Islet precursor cell (in vitro differentiated cells): ENCODE results near the gene GCC1.

Experiments
- DNase-seq: peaks from one replicate; pipeline ENCODE4 v3.0.0-alpha.2; 2018

GCC1 gene

GRCh38 chr7:127585044-127585953 is at the start of gene GCC1:
Gene GCC1, minus strand, starts transcription at chr7:127585596. Its CDS starts 414 bp downstream, at chr7:127585182.
- DNase-seq: peak; percentile 96

DNA sequence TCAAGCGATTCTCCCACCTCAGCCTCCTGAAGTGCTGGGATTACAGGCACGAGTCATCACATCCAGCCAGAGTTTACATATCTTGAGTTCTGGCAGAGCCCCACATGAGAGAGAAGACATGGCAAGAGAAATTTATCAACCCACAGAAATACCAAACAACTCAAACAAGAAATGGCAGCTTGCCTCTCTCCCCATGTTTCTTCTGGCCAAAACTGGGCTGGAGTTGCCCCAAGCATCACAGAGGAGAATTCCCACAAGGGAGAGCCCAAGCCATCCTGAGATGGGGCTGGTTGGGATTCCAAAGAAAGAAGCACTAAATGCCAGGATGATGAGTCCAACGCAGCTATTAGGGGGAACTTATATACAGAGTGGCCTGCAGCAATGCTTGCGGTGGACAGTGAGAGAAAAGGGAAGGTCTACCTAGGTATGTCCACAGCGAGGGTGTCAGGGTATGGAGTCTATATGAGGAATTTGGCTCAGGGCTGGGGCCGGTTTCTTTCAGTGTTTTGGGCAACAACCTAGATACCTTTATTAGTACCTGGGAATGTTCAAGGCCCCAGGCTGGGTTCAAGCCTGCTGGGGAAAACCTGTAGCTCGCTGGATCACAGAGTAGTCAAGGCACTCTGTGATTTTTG is 47.0 kb upstream of the GCC1 start:
- peak; percentile 83 for DNase-seq

DNA sequence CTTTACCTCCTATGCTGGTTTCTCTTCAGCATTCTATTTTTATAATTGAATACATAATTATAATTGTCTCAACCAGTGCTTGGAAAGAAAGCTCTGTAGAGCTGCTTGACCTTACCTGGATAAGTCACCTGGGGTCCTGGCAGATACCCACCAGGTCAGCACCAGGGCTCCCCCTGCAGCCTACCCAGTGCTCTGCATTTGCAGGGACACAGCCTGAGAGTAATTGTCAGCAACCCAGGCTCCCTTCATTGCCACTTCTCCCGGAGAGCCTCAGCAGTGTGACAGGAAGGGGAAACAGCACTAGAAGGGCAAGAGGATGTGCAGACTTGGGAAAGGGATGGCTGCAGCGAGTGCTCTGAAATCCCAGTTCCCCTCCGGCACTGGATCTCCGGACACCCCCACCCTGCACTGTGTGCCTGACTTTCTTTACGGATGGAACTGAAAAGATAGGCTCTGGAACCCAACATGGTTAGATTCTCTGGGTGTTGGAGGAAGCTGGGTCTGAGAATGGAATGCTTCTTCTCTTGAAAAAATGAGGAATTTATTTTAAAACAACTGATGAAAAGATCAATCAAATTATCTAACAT is 44.0 kb upstream of the GCC1 start:
- peak; percentile 93 for DNase-seq

- DNase-seq: peak; percentile 69
These were observed 43.0 kb upstream of the GCC1 start for GRCh38 chr7:127628445-127628844.

DNA sequence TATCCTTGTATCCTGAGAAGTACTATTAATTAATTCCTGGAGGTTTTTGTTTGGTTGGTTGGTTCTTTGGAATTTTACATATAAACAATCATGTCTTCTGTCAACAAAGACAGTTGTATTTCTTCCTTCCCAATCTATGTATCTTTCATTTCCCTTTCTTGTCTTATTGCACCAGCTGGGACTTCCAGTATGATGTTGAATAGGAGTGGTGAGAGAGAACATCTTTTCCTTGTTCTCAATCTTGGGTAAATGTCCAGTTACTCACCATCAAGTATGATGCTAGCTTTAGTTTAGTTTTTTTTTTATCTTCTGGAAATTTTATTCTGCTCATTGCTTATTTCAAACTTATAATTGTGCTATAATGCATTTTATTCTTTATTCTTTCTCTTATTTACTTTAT is 39.9 kb upstream of the GCC1 start:
- no peak for DNase-seq

DNA sequence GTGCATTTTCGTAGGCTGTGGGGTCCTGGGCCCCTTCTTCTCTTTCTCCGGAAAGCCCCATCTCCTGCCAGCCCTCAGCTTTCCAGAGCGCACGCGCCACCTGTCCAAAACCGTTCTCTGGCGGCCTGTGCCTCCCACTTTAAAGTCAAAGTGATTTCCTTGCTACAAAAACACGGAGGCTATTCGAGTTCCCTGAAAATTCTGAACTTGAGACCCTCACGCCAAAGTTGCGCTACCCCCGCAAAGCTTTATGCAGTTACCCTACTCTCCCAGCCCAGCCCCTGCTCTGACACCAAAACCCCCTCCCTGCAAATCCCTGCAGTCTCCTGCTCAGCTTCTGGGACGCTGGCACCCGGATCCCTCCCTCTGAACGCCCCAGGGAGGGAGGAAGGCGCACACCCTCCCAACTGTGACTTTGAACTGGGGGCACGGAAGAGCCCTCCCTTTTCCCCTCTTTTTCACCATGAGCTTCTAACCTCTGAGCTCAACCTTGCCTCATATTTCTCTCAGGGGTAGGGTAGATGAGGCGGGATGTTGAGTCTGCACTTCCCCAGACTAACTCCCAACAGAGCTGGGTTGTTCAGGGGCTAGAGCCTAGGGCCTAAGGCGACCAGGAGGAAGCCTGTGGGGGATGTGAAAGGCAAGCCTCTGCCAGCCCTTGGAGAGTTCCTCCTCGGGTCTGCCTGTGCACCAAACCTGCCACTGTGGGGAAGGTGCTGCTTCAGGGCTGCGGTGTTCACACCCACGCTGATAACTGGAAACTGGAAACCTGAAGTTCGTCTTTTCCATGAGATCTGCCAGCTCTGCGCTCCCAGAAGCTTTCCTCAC is 35.2 kb upstream of the GCC1 start:
- DNase-seq: no peak

DNA sequence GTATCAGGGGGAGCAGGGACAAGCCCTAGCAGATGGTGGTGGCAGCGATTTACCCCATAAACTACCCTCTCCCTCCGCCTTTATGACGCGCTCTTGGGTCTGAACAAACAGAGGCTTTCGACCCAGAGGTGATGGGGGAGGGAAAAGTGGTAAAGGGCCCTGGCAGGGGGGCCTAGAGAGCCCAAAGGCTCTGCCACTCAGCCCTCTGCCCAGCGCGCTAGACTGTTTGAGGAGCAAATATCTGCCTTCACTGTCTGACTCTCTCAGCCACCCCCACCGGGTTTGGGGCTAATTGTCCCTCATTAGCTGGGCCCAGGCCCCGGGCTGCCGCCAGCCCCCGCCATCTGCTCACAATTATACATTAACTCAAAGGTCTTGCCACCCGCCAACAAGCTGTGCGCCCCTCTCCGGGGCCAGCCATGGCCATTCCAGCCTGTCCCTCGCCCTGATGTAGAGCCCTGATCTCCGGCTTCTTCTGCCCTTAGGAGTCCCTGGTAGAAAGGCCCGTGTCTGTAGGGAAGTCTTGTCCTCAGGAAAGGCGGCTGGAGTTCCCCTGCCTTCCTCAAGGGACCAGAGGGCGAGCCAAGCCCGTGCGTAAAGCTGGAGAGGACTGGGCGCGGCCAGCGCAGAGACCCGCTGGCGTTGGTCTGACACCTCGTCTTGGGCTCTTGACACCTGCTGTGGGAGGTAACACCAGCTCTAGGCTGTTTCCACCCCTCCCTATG is 34.4 kb upstream of the GCC1 start:
- DNase-seq: no peak

- no peak for DNase-seq
These were observed 33.4 kb upstream of the GCC1 start for GRCh38 chr7:127618775-127619174.

DNA sequence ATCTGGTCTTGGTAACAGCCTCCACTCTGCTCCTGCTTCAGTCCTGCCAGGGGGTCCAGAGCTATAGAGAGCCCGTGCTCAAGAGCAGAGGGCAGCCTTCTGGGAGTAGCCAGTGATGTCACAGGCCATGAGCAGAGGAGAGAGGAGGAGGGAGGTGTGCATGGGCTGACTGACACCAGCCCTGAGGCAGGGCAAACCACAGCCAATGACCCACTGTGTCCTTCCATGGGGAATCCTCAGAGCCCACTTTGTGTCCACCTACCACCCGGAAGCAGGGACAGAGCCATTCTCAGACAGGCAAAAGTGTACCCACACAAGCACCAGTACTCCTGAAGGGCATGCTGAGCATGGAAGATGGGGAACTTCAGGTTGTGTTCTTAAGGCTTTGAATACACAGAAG is 32.6 kb upstream of the GCC1 start, which contains the start of gene PAX4:
TSS of gene PAX4 (minus strand) at position 101 of the 400 bp plus-strand sequence. CDS start 2,214 bp downstream, outside the sequence.
- no peak for DNase-seq

GRCh38 chr7:127616724-127617123 is 31.3 kb upstream of the GCC1 start:
- DNase-seq: no peak

GRCh38 chr7:127612263-127612662 is 26.9 kb upstream of the GCC1 start:
- no peak for DNase-seq

DNA sequence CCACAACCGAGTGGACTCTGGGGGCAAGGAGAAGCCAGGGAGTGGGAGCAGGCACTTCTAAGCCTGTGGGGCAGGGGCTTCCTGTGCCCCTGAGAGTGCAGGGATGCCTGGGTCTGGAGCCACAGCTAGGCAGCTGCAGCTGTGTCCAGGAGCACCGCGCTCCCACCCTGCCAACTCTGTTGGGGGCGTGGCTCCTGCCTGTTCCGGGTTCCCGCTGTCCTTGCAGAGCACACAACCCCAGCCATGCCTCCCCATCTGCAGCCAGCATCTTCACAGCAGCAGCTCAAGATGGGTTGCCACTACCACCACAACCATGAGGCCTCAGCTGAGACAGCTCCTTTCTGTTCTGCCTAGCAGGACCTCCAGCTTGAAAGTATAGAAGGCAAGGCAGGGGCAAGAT is 23.9 kb upstream of the GCC1 start:
- DNase-seq: no peak

GRCh38 chr7:127608446-127608845 is 23.1 kb upstream of the GCC1 start:
- no peak for DNase-seq

- no peak for DNase-seq
These were observed 15.5 kb upstream of the GCC1 start for GRCh38 chr7:127600885-127601284.

DNA sequence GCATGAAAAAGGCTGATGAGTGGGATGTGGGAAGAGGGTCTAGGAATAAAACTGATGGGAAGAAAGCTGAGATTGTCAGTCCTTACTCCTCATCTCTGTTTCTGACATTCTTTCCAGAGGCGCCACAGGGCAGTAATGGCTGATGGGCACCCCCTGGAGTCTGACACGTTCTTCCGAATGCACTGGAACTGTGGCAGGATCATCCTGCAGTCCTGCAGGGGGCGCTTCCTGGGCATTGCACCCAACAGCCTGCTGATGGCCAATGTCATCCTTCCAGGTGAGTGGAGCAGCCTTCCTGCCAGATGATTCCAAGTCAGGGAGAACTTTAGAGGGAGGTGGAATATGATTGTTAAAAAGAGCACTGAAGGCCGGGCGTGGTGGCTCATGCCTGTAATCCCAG is 12.9 kb upstream of the GCC1 start:
- DNase-seq: peak; percentile 73

GRCh38 chr7:127595737-127596136 is 10.3 kb upstream of the GCC1 start:
- DNase-seq: no peak

- DNase-seq: no peak
These were observed 9.1 kb upstream of the GCC1 start for GRCh38 chr7:127594490-127594889.

DNA sequence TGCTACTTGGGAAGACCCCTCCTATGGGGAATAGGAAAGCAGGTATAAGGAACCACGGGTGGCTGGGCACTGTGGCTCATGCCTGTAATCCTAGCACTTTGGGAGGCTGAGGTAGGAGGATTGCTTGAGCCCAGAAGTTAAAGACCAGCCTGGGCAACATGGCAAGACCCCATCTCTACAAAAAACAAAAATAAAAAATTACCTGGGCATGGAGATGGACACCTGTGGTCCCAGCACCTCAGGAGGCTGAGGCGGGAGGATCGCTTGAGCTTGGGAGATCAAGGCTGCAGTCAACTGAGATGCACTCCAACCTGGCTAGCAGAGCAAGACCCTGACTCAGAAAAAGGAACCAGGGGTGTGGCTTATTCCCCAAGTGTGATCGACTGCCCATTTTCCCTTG is 7.2 kb upstream of the GCC1 start:
- DNase-seq: no peak

- DNase-seq: no peak
These were observed 6.2 kb upstream of the GCC1 start for GRCh38 chr7:127591591-127591990.

DNA sequence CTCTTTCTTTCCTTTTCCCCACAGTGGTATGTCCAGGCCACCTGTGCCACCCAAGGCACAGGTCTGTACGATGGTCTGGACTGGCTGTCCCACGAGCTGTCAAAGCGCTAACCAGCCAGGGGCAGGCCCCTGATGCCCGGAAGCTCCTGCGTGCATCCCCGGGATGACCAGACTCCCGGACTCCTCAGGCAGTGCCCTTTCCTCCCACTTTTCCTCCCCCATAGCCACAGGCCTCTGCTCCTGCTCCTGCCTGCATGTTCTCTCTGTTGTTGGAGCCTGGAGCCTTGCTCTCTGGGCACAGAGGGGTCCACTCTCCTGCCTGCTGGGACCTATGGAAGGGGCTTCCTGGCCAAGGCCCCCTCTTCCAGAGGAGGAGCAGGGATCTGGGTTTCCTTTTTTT is 5.8 kb upstream of the GCC1 start:
- DNase-seq: no peak

DNA sequence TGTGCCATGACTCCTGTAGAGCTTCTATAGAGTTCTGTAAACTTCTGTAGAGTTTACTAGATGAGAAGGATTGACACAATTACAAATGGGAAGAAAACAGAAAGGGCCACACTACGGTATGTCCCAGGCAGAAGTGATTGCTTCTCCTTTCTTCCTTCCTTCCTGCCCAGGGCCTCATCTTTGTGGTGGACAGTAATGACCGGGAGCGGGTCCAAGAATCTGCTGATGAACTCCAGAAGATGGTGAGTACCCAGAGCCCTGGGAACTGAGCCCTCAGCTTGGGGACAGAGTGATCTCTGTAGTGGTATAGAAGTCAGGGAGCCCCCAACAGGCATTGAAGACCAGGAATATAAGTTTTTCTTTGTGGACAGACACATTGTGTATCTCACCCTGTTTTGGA is 4.5 kb upstream of the GCC1 start:
- DNase-seq: no peak
